GM20431 (cell line): ENCODE results near the gene COMMD4.
"Not testable (repeated sequence)": the region's sequence is repeated elsewhere in the genome, so short reads cannot be mapped to it uniquely, and the experiment has no call there.

Experiments
- in situ Hi-C: fragments of 300-500 bp; cut with MseI, MboI; formaldehyde crosslinking; loops from one replicate; pipeline ENCODE4 v1.15.0; 2020; ENCODE audit warnings: low sequenced_read_pairs; ENCODE audit not compliant: unreplicated experiment

Gene COMMD4

DNA sequence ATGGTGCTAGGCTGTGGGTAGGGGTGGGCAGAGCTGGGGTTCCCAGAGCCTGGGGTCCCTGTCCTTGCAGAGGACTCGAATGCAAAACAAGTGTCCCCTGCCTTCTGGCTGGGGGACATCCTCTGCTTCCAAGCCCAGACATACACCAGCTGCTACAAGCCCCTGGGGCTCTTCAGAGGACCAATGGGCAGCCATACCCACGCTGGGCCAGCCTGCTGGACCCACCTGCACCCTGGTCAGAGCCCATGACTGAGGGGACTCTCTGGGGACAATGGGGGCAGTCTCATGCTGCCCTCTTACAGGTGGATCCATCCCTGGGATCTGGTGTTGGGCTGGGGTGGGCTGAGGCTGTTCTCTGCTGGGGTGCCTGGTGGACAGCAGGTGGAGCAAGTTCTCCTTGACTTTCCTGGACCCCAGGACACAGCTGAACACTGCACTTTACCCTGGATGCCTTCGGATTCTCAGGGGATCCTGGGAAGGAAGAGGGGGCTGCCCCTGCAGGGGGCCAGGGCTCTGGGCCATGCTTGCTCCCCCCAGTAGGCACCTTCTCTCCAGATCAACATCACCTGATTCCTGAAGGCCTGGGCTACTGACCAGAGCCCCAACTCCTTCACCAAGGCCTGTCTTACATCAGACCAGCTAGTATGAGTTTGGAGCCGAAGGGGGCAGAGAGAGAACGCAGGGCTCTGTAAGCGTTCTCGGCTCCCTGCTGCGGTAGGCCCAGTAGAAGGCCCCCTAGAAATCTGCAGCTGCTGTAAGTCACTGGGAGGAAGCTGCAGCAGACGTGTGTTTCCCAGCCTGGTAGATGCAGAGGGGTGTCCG lies 7.2 kb upstream of the COMMD4 start:
- in situ Hi-C loops = no loop called here

GRCh38 chr15:75329571-75329970 lies 6.3 kb upstream of the COMMD4 start:
- in situ Hi-C loops = no loop called here

DNA sequence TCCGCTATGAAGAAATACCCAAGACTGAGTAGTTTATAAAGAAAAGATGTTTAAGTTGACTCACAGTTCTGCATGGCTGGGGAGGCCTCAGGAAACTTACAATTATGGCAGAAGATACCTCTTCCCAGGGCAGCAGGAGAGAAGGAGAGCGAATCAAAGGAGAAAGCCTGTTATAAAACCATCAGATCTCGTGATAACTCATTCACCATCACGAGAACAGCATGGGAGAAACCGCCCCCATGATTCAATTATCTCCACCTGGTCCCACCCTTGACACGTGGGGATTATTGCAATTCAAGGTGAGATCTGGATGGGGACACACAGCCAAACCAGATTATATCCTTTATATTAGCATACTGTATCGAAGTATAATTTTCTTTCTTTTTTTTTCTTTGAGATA lies 3.8 kb upstream of the COMMD4 start:
- in situ Hi-C loops = not testable (repeated sequence)

GRCh38 chr15:75333654-75334419 lies 2.0 kb upstream of the COMMD4 start:
- in situ Hi-C loops = not testable (repeated sequence)

DNA sequence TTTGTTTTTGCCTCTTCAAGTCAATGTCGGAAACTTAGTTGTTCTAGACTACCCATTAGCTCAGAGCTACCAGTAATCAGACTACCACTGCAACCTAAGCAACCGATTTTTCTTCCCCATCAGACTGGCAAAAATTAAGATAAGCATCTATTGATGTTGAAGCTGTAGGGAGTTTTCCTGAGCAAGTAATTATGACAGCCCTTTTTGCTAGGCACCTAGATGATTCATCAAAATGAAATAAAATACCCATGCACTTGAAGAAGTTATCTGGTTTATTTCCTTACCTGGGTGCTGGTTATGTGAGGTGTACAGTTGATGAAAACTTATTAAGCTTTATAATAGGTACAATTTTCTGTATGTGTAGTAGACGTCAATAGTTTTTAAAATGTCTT lies 554 bp upstream of the COMMD4 start:
- in situ Hi-C loops = no loop called here

DNA sequence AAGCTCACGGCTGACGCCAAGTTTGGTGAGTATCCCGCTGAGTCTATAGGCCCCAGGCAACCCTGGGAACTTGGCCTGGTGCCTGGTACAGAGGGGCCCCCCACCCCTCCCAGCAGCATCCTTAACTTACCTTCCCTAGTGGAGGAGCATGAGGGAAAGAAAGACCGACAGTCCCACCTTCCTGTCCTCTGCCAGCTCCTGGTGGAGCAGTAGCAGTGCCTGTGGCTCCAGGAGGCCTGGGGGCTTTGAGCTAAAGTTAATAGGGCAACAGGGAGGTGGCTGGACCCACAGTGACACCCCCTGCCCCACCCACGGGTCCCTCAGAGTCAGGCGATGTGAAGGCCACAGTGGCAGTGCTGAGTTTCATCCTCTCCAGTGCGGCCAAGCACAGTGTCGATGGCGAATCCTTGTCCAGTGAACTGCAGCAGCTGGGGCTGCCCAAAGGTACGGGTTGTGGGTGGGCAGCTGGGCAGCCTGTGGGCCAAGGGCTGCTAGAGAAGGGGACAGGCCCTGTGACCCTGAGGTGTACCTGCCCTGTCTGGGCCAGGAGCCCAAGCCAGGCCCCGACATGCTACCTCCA lies 2.9 kb downstream of the COMMD4 start:
- in situ Hi-C loops = no loop called here

- in situ Hi-C loops = no loop called here
Measured at GRCh38 chr15:75339531-75340240, 3.8 kb downstream of the COMMD4 start.

GRCh38 chr15:75342221-75342620 lies 6.4 kb downstream of the COMMD4 start:
- in situ Hi-C loops = no loop called here

DNA sequence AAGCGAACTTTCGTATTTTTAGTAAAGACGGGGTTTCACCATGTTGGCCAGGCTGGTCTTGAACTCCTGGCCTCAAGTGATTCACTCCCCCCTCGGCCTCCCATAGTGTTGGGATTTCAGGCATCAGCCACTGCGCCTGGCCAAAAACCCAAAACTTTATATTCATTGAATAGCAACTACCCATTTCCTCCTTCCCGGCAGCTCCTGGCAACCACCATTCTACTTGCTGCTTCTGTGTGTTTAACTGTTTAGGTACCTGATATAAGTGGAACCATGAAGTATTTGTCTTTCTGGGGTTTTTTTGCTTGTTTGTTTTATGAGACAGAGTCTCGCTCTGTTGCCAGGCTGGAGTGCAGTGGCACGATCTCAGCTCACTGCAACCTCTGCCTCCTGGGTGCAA lies 8.1 kb downstream of the COMMD4 start:
- in situ Hi-C loops = not testable (repeated sequence)

DNA sequence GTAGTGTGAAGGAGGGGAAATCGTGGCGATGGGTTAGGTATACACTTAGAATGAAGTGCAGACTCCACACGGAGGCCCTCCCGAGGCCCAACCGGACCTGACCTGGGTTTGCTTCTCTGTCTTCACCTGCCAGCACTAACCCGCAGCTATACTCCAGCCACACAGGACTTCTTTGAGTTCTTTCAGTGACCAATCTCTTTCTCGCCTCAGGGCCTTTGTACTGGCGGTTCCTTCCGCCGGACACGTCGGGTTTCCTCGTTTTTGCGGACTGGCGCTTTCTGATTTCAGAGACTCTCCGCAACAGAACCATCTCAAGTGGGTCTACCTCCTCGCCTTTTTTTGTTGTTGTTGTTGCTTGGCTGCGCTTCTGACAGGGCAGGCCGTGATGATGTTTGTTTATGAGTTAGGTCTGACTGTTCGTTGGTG lies 10.9 kb downstream of the COMMD4 start, which contains the start of gene NEIL1:
NEIL1 (plus strand) TSS at position 244 of the 426 bp plus-strand sequence. CDS start 1,867 bp downstream, outside the sequence.
- in situ Hi-C loops = no loop called here

GRCh38 chr15:75347222-75348033 lies 11.6 kb downstream of the COMMD4 start:
- in situ Hi-C loops = no loop called here

DNA sequence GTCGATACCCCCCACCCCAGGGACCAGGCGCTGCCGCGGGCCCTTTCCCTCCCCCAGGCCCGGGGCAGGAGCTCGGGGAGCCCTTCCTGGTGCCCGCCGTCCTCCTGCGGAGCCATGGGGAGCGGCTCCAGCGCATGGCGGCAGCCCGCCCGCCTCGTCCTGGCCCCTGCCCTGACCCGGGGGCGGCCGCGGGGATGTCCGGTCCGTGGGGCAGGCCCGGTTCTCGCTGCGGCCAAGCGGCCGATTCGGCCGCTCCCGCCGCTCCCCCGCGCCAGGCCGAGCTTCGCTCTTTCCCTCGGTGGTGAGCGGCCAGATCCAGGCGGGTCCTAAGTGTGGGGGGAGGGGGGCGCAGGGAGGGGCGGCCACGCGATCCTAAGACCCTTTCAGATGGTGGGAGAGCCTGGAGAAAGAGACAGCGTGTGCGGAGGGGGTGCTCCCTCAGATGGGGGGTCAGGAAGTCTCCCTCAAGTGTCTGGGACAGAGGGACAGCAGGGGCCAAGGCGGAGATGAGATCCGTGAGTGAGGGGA lies 12.2 kb downstream of the COMMD4 start:
- in situ Hi-C loops = no loop called here

DNA sequence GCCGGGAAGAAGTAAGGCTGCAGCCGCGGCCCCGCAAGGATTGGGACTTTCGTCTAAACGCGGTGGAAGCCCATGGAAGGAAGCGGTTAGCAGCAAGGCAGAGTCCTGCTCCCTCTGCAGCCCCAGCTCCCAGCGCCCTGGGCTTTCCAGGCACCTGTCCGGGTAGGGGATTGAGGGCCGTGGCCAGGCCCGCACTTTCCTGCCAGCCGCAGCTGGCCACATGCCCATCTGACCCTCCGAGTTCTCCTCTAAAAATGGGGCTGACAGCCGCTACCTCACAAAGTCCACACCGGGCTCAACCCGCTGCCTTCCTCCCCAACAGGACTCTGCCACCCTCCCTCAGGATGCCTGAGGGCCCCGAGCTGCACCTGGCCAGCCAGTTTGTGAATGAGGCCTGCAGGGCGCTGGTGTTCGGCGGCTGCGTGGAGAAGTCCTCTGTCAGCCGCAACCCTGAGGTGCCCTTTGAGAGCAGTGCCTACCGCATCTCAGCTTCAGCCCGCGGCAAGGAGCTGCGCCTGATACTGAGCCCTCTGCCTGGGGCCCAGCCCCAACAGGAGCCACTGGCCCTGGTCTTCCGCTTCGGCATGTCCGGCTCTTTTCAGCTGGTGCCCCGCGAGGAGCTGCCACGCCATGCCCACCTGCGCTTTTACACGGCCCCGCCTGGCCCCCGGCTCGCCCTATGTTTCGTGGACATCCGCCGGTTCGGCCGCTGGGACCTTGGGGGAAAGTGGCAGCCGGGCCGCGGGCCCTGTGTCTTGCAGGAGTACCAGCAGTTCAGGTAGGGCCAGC lies 12.9 kb downstream of the COMMD4 start:
- in situ Hi-C loops = no loop called here

GRCh38 chr15:75349351-75349669 lies 13.4 kb downstream of the COMMD4 start:
- in situ Hi-C loops = not testable (repeated sequence)

DNA sequence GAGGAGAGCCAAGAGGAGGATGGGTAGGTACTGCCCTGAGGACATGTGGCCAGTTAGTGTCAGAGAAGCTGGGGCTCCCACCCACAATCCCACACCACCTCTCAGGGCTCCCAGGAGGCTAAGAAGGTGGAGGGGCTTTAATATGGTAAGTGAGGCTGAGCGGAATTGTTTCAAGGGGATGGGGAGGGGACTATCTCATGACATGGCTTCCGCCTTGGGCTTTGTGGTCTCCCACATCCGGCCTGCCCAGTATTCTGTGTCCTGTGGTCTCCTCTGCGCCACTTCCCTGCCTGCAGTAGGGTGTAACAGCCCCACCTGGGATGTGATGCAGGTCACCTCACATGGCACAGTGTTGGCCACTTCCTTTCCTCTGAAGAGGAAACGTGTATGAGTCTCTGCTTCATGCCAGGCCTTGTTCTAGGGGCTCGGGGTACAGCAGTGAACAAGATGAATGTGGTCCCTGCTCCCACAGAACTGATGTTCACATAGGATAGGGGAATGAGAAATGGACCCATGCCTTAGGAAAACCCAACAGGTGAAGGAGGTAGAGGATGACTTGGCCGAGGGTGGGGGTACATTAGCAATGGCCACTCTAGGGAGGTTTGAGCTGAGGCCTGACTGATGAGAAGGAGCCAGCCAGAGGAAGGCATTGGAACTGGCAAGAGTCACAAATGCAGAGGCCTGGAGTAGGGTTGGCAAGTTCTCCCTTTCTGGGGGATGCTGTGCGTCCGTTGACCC lies 14.2 kb downstream of the COMMD4 start:
- in situ Hi-C loops = loop anchor here (25.0 kb wide), 1 partner anchor 312 kb away; no protein-coding TSS in a partner anchor

DNA sequence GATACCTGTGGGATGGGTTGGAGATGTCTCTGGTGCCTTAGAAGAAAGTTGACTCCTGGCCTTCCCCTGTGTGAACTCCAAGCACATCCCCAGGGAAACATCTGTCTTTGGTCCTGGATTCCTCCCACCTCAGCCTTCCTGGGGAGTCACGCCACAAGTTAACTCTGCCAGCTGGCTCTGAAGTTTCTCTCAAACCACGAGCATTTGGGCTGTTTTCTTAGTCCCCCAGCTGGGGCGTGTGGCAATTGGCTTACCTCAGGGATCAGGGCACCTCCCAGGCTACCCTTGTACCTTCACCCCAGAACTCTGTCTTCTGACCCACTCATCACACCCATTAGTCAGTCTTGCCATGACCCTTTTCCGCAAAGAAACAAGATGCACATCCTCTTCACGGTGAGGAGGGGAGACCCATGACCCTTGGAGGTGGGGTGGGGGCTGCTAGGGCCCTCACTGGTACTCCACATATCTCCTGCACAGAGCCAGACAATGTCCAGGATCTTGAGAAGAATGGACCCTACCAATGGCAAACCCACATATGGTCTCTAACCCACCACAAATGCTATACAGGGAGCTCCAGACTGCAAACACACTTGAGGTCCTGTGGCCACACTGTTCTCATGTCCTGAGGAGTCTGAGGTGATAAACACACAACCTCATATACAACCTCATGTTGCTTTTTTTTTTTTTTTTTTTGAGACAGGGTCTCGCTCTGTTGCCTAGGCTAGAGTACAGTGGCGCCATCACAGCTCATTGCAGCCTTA lies 14.9 kb downstream of the COMMD4 start:
- in situ Hi-C loops = loop anchor here (25.0 kb wide), 1 partner anchor 312 kb away; no protein-coding TSS in a partner anchor
